Right lobe of liver (tissue), 6 donors: ENCODE measurements around the gene ART3. TPM values are rescaled to one million over a fixed set of nuclear protein-coding genes. Genes with fewer than 3 reads are reported as not detected.

Experiments used
- ATAC-seq, 4 donors: fragments of 200-7000 bp; cut with Tn5 transposase; one replicate each; pipeline ENCODE4 v1.9.1; 2020; ENCODE audit warnings: mild to moderate bottlenecking in 4 of 4, moderate library complexity in 4 of 4
- DNase-seq, 3 donors: peaks; one replicate each; pipeline ENCODE4 v3.0.0-alpha.2; 2020
- H3K27ac ChIP-seq, 3 donors: fragments of 200-600 bp; one replicate each; pipeline ENCODE4 v1.8.0; 2022
- H3K27me3 ChIP-seq, 2 donors: fragments of 200-600 bp; one replicate each; pipeline ENCODE4 v1.8.0; 2022
- H3K36me3 ChIP-seq, 4 donors: fragments of 200-600 bp; sonication (generic) in 1 of 4; one replicate each; pipeline versions ENCODE4 v1.5.1 to v1.8.0; 2017 to 2022; ENCODE audit warnings: control low read depth in 1 of 4
- H3K4me1 ChIP-seq, 4 donors: fragments of 200-600 bp; sonication (generic) in 1 of 4; one replicate each; pipeline versions ENCODE4 v1.5.1 to v1.8.0; 2017 to 2022; ENCODE audit warnings: control low read depth in 1 of 4
- H3K4me3 ChIP-seq, 3 donors: fragments of 200-600 bp; one replicate each; pipeline ENCODE4 v1.8.0; 2022
- H3K9me3 ChIP-seq, 4 donors: fragments of 200-600 bp; sonication (generic) in 1 of 4; one replicate each; pipeline versions ENCODE4 v1.5.1 to v1.8.0; 2017 to 2022; ENCODE audit warnings: control low read depth in 1 of 4
- CTCF ChIP-seq, 4 donors: fragments of 200-600 bp in 3 of 4; fragments of 450-650 bp in 1 of 4; IDR thresholded peaks; one replicate each; pipeline versions ENCODE4 v1.5.1 to v1.8.0; 2016 to 2022; ENCODE audit warnings: antibody characterized with exemption in 4 of 4, mild to moderate bottlenecking in 2 of 4
- POLR2A ChIP-seq: fragments of 450-650 bp; IDR thresholded peaks from one replicate; pipeline ENCODE4 v1.6.1; 2017; ENCODE audit warnings: antibody characterized with exemption, mild to moderate bottlenecking
- WGBS: methylation state at CpG from one replicate; pipeline ENCODE4 v1.1.6; 2018; ENCODE audit warnings: low coverage, low lambda C conversion rate; ENCODE audit not compliant: insufficient coverage; ENCODE audit errors: missing lambda C conversion rate; 5-methylcytosine and 5-hydroxymethylcytosine counted together
- intact Hi-C, 2 donors: fragments of 100-400 bp; cut with DNase I; formaldehyde crosslinking; loops; one replicate each; pipeline versions ENCODE4 v1.11.2 to v1.14.1; 2022
- total RNA-seq, 6 experiments: library from RNA; depleted of rRNA in 2 of 6; stranded (reverse); fragments of >200 nt in 2 of 6; fragmentation: NEBNext Ultra II Directional in 3 of 6; extraction: Animal tissue kit (Norgen Biotek cat#: 25700) in 3 of 6; gene quantifications; one replicate each; pipeline versions ENCODE4 v1.1.0 to v1.2.4, GENCODE V29; 2016 to 2023
- donor health status: DM: no; HTN: yes; CAD: no.
- donor health status: DM: no; HTN: no; CAD: no.
- donor health status: DM: no; HTN: no; CAD: no.
- donor health status: DM: no; HTN: yes; CAD: no.
- donor health status: DM: no; HTN: yes; CAD: no.

The ART3 gene
- total RNA-seq, 6 experiments from 2014 or later = not detected

DNA sequence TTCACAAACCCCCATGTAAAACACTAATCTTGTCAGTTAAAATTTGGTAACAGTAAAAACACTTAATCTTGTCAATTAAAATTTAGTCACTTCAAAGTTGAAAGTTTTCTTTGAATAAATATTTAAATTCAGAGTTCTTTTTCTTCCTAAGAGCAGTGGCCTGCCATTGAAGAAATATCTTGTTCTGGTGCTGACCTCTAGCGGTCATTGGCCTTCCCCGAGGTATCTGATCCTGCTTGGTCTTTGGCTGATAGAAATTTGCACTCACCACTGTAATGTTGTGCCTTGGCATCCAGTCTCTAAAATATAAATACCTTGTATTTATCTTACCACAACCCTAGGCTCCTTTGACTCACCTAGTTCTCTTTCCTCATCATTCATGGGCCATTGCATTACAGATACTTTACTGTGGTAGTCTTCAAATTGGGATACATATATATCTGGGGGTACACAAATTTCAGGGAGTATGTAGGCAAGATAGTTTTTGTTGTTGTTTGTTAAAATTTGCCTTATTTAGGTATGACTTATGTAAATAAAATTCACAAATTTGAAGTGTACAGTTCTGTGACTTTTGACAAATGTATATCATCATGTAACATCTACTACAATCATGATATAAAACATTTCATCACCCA is 6.7 kb upstream of the ART3 start:
- TF ChIP-seq POLR2A = no peak
- peak; percentile 81 to 94 (median 90) for TF ChIP-seq CTCF (IDR thresholded peaks at IDR 0.05)

DNA sequence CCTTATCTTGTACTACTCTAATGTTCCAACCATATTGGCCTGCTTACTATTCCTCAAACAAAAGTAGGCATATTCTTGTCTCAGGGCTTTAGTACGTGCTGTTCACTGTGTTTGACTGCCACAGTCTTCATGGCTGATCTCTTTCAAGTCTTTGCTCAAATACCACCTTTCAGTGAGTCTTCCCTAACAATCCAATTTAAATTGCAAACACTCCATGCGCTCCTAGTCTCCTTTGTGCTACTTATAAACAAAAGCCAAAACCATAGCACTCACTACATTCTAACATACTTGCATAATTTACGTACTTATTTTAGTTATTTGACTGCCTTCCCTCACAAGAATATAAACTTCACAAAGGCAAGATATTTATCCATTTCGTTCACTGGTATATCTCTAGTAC is 1.7 kb upstream of the ART3 start:
- intact Hi-C loops = no loop called here
- no peak overlapping the region for H3K4me3 ChIP-seq
- H3K9me3 ChIP-seq = no peaks in the 10 kb centered on the region
- H3K36me3 ChIP-seq = no peaks in the 10 kb centered on the region
- DNase-seq (no peak), ATAC-seq (no peak)
- no peak overlapping the region for H3K27ac ChIP-seq
- H3K27me3 ChIP-seq = no peaks in the 10 kb centered on the region
- no peaks in the 10 kb centered on the region for H3K4me1 ChIP-seq
- 71% methylated on average over 4 of the region's 4 CpGs for WGBS
- TF ChIP-seq CTCF (IDR thresholded peaks at IDR 0.05) (no peak), POLR2A (no peak)

More for the DNA sequence above, 6.7 kb upstream of the ART3 start:
- no peak overlapping the region for H3K27ac ChIP-seq
- H3K27me3 ChIP-seq = no peaks in the 10 kb centered on the region
- intact Hi-C loops = loop anchor here (5.0 to 10.0 kb wide), 2 partner anchors 65 to 73 kb away; partner anchors contain the start of gene SDAD1 (in 1 of the 2)
- no peak overlapping the region for H3K4me3 ChIP-seq
- peak in 2 of 3 donors; percentile 51 to 71 for DNase-seq
- H3K36me3 ChIP-seq = no peaks in the 10 kb centered on the region
- 0% methylated on average over 2 of the region's 2 CpGs for WGBS
- peak; percentile 96 to 98 (median 97) for ATAC-seq
- H3K9me3 ChIP-seq = no peaks in the 10 kb centered on the region
- no peaks in the 10 kb centered on the region for H3K4me1 ChIP-seq

GRCh38 chr4:76074993-76075600 is 588 bp downstream of the ART3 start:
- TF ChIP-seq POLR2A (no peak), CTCF (IDR thresholded peaks at IDR 0.05) (no peak)
- Histone ChIP-seq H3K4me1 (no peaks in the 10 kb centered on the region), H3K4me3 (no peak overlapping the region), H3K9me3 (no peaks in the 10 kb centered on the region), H3K27ac (no peak overlapping the region), H3K27me3 (no peaks in the 10 kb centered on the region), H3K36me3 (no peaks in the 10 kb centered on the region)
- WGBS = 69% methylated on average over 4 of the region's 4 CpGs
- no peak for DNase-seq
- no peak for ATAC-seq
- intact Hi-C loops = no loop called here

GRCh38 chr4:76078033-76078613 is 3.6 kb downstream of the ART3 start:
- intact Hi-C loops = no loop called here

More at GRCh38 chr4:76078033-76078613, 3.6 kb downstream of the ART3 start:
- Histone ChIP-seq H3K4me1 (no peaks in the 10 kb centered on the region), H3K27ac (no peak overlapping the region), H3K4me3 (no peak overlapping the region), H3K9me3 (no peaks in the 10 kb centered on the region), H3K36me3 (no peaks in the 10 kb centered on the region), H3K27me3 (no peaks in the 10 kb centered on the region)
- TF ChIP-seq POLR2A (no peak), CTCF (IDR thresholded peaks at IDR 0.05) (no peak)
- whole genome bisulfite sequencing = 46% methylated on average over 4 of the region's 4 CpGs
- DNase-seq (no peak), ATAC-seq (peak; percentile 38 to 61 (median 56))
